GM18520 (cell line): ENCODE measurements around the gene PDE2A.

Experiments used
- ATAC-seq: cut with Tn5 transposase; IDR thresholded peaks from one replicate; pipeline ENCODE4 v1.9.1; 2021; ENCODE audit not compliant: unreplicated experiment

Gene PDE2A

GRCh38 chr11:72637926-72638325 lies 36.3 kb downstream of the PDE2A start:
- ATAC-seq: no peak

GRCh38 chr11:72637198-72637597 lies 37.0 kb downstream of the PDE2A start:
- ATAC-seq: no peak

GRCh38 chr11:72636376-72636775 lies 37.8 kb downstream of the PDE2A start:
- ATAC-seq: no peak

- no peak for ATAC-seq
Observed at GRCh38 chr11:72635933-72636332, 38.3 kb downstream of the PDE2A start.

GRCh38 chr11:72635309-72635915 lies 38.8 kb downstream of the PDE2A start:
- ATAC-seq: no peak

- no peak for ATAC-seq
Observed at GRCh38 chr11:72634472-72635095, 39.6 kb downstream of the PDE2A start.

GRCh38 chr11:72634016-72634415 lies 40.2 kb downstream of the PDE2A start:
- ATAC-seq: no peak

- ATAC-seq: no peak
Observed at GRCh38 chr11:72633068-72633467, 41.2 kb downstream of the PDE2A start.

- no peak for ATAC-seq
Observed at GRCh38 chr11:72631806-72632731, 42.2 kb downstream of the PDE2A start.

GRCh38 chr11:72630104-72630852 lies 43.9 kb downstream of the PDE2A start:
- ATAC-seq: no peak

GRCh38 chr11:72629266-72629665 lies 45.0 kb downstream of the PDE2A start:
- no peak for ATAC-seq

GRCh38 chr11:72627594-72628281 lies 46.5 kb downstream of the PDE2A start:
- no peak for ATAC-seq

GRCh38 chr11:72626414-72626936 lies 47.7 kb downstream of the PDE2A start:
- ATAC-seq: no peak

GRCh38 chr11:72625691-72626413 lies 48.4 kb downstream of the PDE2A start:
- no peak for ATAC-seq

- ATAC-seq: no peak
Observed at GRCh38 chr11:72624496-72625201, 49.6 kb downstream of the PDE2A start.

- ATAC-seq: no peak
Observed at GRCh38 chr11:72623052-72623451, 51.2 kb downstream of the PDE2A start.

- ATAC-seq: no peak
Observed at GRCh38 chr11:72621008-72621610, 53.1 kb downstream of the PDE2A start.

GRCh38 chr11:72618803-72619202 lies 55.4 kb downstream of the PDE2A start:
- ATAC-seq: no peak
